Liver (tissue), 9 donors: ENCODE measurements around the gene IQGAP2. TPM values are rescaled to one million over a fixed set of nuclear protein-coding genes. Genes with fewer than 3 reads are reported as not detected.

ENCODE experiments used
- DNase-seq: peaks from one replicate; pipeline ENCODE4 v3.0.0-alpha.2; 2017; ENCODE audit warnings: low spot score
- H3K27ac ChIP-seq, 2 donors: one replicate each; pipeline ENCODE4 v1.7.0; 2013; ENCODE audit warnings: inconsistent platforms in 2 of 2, low read length in 2 of 2, control low read depth in 1 of 2, low read depth in 1 of 2, mild to moderate bottlenecking in 1 of 2
- H3K27me3 ChIP-seq, 4 donors: one replicate each; pipeline versions ENCODE4 v1.6.1 to v1.7.0; 2013; ENCODE audit warnings: low read length in 3 of 4, inconsistent platforms in 1 of 4, mild to moderate bottlenecking in 1 of 4, moderate library complexity in 1 of 4; ENCODE audit not compliant: control insufficient read depth in 4 of 4, insufficient read depth in 4 of 4
- H3K36me3 ChIP-seq, 4 donors: one replicate each; pipeline versions ENCODE4 v1.6.1 to v1.7.0; 2013; ENCODE audit warnings: low read length in 3 of 4, mild to moderate bottlenecking in 3 of 4, low read depth in 1 of 4, moderate library complexity in 1 of 4; ENCODE audit not compliant: control insufficient read depth in 4 of 4, insufficient read depth in 3 of 4
- H3K4me1 ChIP-seq, 4 donors: one replicate each; pipeline versions ENCODE4 v1.6.1 to v1.7.0; 2013; ENCODE audit warnings: low read length in 3 of 4, mild to moderate bottlenecking in 3 of 4, moderate library complexity in 1 of 4; ENCODE audit not compliant: control insufficient read depth in 4 of 4, insufficient read depth in 4 of 4
- H3K4me3 ChIP-seq, 3 donors: one replicate each; pipeline versions ENCODE4 v1.6.1 to v1.7.0; 2013; ENCODE audit warnings: low read length in 3 of 3, control low read depth in 1 of 3, low read depth in 1 of 3, mild to moderate bottlenecking in 1 of 3
- H3K9ac ChIP-seq, 2 donors: one replicate each; pipeline ENCODE4 v1.7.0; 2013; ENCODE audit warnings: low read length in 2 of 2, mild to moderate bottlenecking in 2 of 2, moderate library complexity in 2 of 2, control low read depth in 1 of 2, low read depth in 1 of 2
- H3K9me3 ChIP-seq, 4 donors: one replicate each; pipeline versions ENCODE4 v1.6.1 to v1.7.0; 2013; ENCODE audit warnings: low read length in 3 of 4; ENCODE audit not compliant: control insufficient read depth in 4 of 4
- ATF3 ChIP-seq: IDR thresholded peaks from 2 replicates; pipeline ENCODE4 v1.6.1; 2016; ENCODE audit warnings: antibody characterized with exemption
- CTCF ChIP-seq: fragments of 150-350 bp; IDR thresholded peaks from 2 replicates; pipeline ENCODE4 v1.5.1; 2017; ENCODE audit warnings: improper control_type of control experiment, low read depth, low read length; ENCODE audit not compliant: missing input control
- EGR1 ChIP-seq, 2 donors: IDR thresholded peaks; 2 replicates each; pipeline ENCODE4 v1.6.1; 2016 to 2018; ENCODE audit warnings: antibody characterized with exemption in 2 of 2, low read depth in 2 of 2
- FOXA1 ChIP-seq: IDR thresholded peaks from 2 replicates; pipeline ENCODE4 v1.6.1; 2016; ENCODE audit warnings: antibody characterized with exemption
- FOXA2 ChIP-seq: IDR thresholded peaks from 2 replicates; pipeline ENCODE4 v1.6.1; 2016; ENCODE audit warnings: antibody characterized with exemption
- GABPA ChIP-seq, 2 donors: IDR thresholded peaks in 1 of 2; conservative IDR thresholded peaks in 1 of 2; 2 replicates each; pipeline ENCODE4 v1.6.1; 2016; ENCODE audit warnings: antibody characterized with exemption in 2 of 2, mild to moderate bottlenecking in 1 of 2, moderate library complexity in 1 of 2
- HNF4A ChIP-seq, 2 donors: conservative IDR thresholded peaks; 2 replicates each; pipeline ENCODE4 v1.6.1; 2016; ENCODE audit warnings: antibody characterized with exemption in 2 of 2, mild to moderate bottlenecking in 2 of 2
- HNF4G ChIP-seq: IDR thresholded peaks from 2 replicates; pipeline ENCODE4 v1.6.1; 2016; ENCODE audit warnings: antibody characterized with exemption
- JUND ChIP-seq, 2 donors: IDR thresholded peaks; 2 replicates each; pipeline ENCODE4 v1.6.1; 2016; ENCODE audit warnings: antibody characterized with exemption in 2 of 2
- MAX ChIP-seq: IDR thresholded peaks from 2 replicates; pipeline ENCODE4 v1.6.1; 2016; ENCODE audit warnings: antibody characterized with exemption
- NR2F2 ChIP-seq: IDR thresholded peaks from 2 replicates; pipeline ENCODE4 v1.6.1; 2016; ENCODE audit warnings: antibody characterized with exemption
- RAD21 ChIP-seq, 2 donors: IDR thresholded peaks; 2 replicates each; pipeline ENCODE4 v1.6.1; 2016; ENCODE audit warnings: antibody characterized with exemption in 2 of 2, mild to moderate bottlenecking in 2 of 2
- REST ChIP-seq: IDR thresholded peaks from 2 replicates; pipeline ENCODE4 v1.6.1; 2016; ENCODE audit warnings: antibody characterized with exemption, mild to moderate bottlenecking
- RXRA ChIP-seq, 2 donors: IDR thresholded peaks; 2 replicates each; pipeline ENCODE4 v1.6.1; 2017 to 2018; ENCODE audit warnings: antibody characterized with exemption in 2 of 2, mild to moderate bottlenecking in 1 of 2
- SP1 ChIP-seq: IDR thresholded peaks from 2 replicates; pipeline ENCODE4 v1.6.1; 2018; ENCODE audit warnings: antibody characterized with exemption, mild to moderate bottlenecking
- TAF1 ChIP-seq: conservative IDR thresholded peaks from 2 replicates; pipeline ENCODE4 v1.6.1; 2016; ENCODE audit warnings: antibody characterized with exemption, mild to moderate bottlenecking
- YY1 ChIP-seq: IDR thresholded peaks from 2 replicates; pipeline ENCODE4 v1.6.1; 2016; ENCODE audit warnings: antibody characterized with exemption, mild to moderate bottlenecking
- ZBTB33 ChIP-seq: IDR thresholded peaks from 2 replicates; pipeline ENCODE4 v1.6.1; 2016; ENCODE audit warnings: antibody characterized with exemption
- WGBS: extraction: QIAGEN DNeasy Blood & Tissue Kit; methylation state at CpG from one replicate; pipeline ENCODE4 v1.1.7; 2013; 5-methylcytosine and 5-hydroxymethylcytosine counted together
- polyA plus RNA-seq, 2 donors: library from polyadenylated mRNA; stranded (reverse) in 1 of 2; unstranded in 1 of 2; fragments of 200-250 nt in 1 of 2; fragments of >200 nt in 1 of 2; fragmentation: Nextera tagmentation in 1 of 2; extraction: Ambion mirVana in 1 of 2; gene quantifications; one replicate each; pipeline versions ENCODE4 v1.2.1 to v1.2.3, GENCODE V29; 2013 to 2015
- total RNA-seq, 2 donors: library from RNA; depleted of rRNA; stranded (reverse); fragments of >200 nt; gene quantifications; one replicate each; pipeline ENCODE4 v1.2.3, GENCODE V29; 2014
- donor health status: healthy.
- donor health status: healthy.
- donor health status: healthy.
- donor health status: healthy.
- donor health status: healthy.

IQGAP2 gene
- total and polyA plus RNA-seq, 4 donors: 41.5 to 205 (median 102) TPM

GRCh38 chr5:76736679-76737556 lies 333.8 kb downstream of the IQGAP2 start:
- 87% methylated on average over 6 of the region's 6 CpGs for WGBS
- DNase-seq: no peak
- TF ChIP-seq CTCF: no peak
- TF ChIP-seq REST: no peak
- no peak for TF ChIP-seq SP1
- TF ChIP-seq HNF4A (conservative IDR thresholded peaks at IDR 0.05): no peak
- no peak for TF ChIP-seq HNF4G
- TF ChIP-seq EGR1 (IDR thresholded peaks at IDR 0.05; ENCODE audit: low read depth in 2 of 2): no peak
- TF ChIP-seq RAD21 (IDR thresholded peaks at IDR 0.05): no peak
- no peak for TF ChIP-seq NR2F2
- TF ChIP-seq TAF1: no peak
- TF ChIP-seq JUND (IDR thresholded peaks at IDR 0.05): no peak
- no peak for TF ChIP-seq ZBTB33
- TF ChIP-seq RXRA (IDR thresholded peaks at IDR 0.05): no peak
- no peak for TF ChIP-seq FOXA1
- TF ChIP-seq ATF3: no peak
- no peak for TF ChIP-seq YY1
- TF ChIP-seq MAX: no peak
- no peak for TF ChIP-seq GABPA (IDR thresholded peaks at IDR 0.05 in 1 of 2, conservative IDR thresholded peaks at IDR 0.05 in 1 of 2)
- TF ChIP-seq FOXA2: no peak

More at GRCh38 chr5:76736679-76737556, 333.8 kb downstream of the IQGAP2 start:
- Histone ChIP-seq H3K9me3 (no peaks in the 10 kb centered on the region), H3K9ac (no peak overlapping the region), H3K4me1 (no peaks in the 10 kb centered on the region), H3K27ac (no peak overlapping the region), H3K27me3 (no peaks in the 10 kb centered on the region), H3K4me3 (no peak overlapping the region), H3K36me3 (no peaks in the 10 kb centered on the region)
